HG02840 (cell line): ENCODE measurements around the gene RANBP3L.
"Not testable (repeated sequence)": the region's sequence is repeated elsewhere in the genome, so short reads cannot be mapped to it uniquely, and the experiment has no call there.

Experiments used
- ATAC-seq: cut with Tn5 transposase; IDR thresholded peaks from one replicate; pipeline ENCODE4 v1.9.1; 2021; ENCODE audit warnings: mild to moderate bottlenecking, moderate library complexity, moderate number of reproducible peaks; ENCODE audit not compliant: unreplicated experiment, low FRiP score

RANBP3L gene, protein sequence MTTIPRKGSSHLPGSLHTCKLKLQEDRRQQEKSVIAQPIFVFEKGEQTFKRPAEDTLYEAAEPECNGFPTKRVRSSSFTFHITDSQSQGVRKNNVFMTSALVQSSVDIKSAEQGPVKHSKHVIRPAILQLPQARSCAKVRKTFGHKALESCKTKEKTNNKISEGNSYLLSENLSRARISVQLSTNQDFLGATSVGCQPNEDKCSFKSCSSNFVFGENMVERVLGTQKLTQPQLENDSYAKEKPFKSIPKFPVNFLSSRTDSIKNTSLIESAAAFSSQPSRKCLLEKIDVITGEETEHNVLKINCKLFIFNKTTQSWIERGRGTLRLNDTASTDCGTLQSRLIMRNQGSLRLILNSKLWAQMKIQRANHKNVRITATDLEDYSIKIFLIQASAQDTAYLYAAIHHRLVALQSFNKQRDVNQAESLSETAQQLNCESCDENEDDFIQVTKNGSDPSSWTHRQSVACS

DNA sequence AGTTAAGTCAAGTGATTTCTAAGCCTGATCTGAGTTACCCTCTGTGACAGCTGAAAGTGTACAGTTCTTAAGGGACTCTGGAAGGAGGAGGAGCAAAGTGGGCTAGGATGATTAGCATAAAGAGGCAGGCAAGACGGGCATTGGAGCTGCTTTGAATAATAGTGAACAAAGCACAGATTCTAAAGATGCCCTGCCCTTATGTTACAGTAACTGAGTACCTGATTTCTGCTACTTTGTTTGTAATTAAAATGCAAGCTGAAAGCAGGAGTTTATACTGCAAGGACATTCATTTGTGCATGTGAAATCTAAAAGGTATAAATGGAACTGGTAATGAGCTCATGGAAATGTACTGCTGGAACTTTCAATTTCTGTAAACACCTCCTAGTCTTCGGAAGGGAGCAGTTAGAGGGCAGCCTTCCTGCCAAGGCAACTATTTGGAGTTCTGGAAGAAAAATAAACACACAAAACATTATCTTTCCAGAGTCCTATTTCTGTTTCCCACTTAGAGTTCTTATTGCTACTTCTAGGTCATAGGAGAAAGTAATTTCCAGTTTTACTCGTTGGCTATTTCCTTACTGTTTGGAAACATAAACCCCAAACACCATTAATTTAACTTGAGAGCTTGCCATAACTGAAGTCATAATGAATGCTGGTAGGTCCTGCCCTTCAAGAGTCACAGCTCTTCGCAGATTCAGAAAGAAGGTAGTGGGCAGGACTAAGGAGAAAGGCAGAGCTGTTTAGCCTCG lies at the start of gene RANBP3L:
TSS of gene RANBP3L (minus strand) at position 45 of the 746 bp plus-strand sequence. CDS start 486 bp downstream, outside the sequence.
- no peak for ATAC-seq

DNA sequence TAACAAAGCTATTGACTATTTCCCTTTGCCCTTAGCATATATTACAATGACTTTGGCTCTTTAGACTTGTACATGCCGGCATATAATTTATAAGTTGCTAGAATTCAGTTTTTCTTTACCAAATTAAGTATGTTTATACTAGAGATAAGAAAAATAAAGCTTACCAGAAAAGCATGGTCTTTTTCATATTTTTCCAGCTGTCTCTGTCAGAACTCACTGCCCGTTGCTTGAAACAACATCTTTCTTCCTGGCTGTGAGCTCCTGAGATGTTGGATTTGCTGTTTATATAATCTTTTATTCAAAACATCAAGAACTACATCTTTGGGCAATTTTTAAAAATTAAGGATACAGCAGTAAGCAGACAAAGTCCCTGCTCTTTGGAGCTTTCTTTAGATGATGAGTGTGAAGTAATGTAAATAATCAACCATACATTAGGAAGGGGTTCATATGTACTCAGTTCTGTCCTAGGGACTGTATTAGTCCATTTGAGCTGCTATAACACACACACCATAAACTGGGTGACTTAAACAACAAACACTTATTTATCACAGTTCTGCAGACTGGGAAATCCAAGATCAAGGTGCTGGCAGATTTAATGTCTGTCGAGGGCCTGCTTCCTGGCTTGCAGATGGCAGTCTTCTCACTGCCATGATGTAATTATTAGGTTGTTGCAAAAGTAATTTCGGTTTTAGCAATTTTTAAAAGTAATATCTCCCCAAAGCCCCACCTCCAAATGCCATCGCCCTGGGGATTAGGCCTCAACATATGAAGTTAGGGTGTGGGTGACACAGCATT lies 45.4 kb upstream of the RANBP3L start:
- no peak for ATAC-seq

DNA sequence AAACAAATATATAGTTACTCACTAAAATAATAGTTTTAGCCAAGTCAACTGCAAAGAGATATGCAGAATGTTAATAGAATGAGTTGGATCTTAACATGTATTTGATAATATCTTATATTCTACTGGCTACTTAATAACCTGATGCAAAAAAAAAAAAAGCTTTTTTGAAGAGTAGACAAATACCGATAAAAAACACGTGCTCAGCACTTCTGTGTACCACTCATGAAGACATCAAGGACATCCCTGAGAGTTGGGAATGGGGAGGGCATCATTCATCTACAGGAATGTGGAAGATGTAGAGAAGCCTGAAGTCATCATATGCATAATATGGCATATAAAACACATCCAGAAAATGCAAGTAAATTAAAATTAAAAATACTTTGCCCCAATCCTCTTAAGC lies 43.2 kb upstream of the RANBP3L start:
- ATAC-seq, result no peak

DNA sequence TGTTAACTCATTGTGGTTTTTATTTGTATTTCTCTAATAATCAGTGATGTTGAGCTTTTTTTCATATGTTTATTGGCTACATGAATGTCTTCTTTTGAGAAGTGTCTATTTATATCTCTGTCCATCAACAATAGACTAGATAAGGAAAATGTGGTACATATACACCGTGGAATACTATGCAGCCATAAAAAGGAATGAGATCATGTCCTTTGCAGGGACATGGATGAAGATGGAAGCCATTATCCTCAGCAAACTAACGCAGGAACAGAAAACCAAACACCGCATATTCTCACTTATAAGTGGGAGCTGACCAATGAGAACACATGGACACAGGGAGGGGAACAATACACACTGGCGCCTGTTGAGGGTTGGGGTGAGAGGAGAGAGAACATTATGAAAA lies 40.0 kb upstream of the RANBP3L start:
- ATAC-seq, result not testable (repeated sequence)

DNA sequence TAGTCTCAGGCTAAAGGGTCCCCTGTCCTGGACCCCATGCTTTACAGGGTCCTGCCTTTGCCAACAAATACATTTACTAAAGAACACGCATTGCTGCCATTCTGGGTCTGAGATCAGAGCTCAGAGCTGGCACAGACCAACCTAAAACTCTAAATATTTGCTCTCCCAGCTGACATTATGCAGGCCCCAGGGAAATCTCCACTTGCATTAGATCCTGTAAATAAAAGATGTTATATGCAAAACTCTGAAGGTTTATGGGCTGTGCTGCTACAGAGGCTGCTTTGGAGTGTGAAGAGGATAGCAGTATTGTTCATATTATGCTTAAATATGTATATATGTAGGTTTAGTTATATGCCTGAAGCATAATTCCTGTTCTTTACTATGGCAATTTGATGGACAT lies 35.9 kb upstream of the RANBP3L start:
- no peak for ATAC-seq

DNA sequence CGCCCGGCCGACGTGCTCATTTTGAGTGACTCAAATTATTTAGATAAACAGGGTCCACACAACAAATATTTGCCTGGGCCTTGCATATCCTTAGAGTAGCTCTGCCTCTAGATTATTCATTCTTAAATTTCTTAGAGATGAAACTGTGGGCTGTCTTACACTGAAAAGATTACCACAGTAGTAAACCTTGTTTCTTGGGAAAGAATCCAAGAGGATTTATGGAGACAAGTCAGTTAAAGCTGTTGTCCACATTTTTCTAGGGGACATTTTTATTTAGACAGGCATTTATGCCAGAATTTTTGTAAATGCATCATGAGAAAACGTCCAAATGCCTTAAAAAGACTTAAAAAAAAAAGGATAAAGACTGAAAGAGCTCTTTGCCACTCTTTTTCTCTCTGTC lies 32.6 kb upstream of the RANBP3L start:
- no peak for ATAC-seq

DNA sequence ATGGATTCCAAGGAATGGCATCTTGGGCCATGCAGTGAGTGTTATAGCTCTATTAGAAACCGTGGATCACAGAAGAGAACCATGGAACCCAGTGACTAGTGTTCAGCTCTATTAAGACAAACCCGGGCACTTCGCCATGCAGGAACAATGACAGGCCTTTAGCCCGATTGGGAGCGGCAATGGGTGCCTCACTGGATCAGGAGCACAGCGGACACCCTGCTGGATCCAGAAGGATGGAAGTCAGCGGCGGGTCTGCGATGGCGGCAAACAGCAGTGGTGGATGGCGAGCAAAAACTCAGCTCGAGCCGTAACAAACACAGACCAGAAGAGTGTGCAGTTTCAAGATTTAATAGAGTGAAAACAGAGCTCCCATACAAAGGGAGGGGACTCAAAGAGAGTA lies 31.0 kb upstream of the RANBP3L start:
- not testable (repeated sequence) for ATAC-seq

DNA sequence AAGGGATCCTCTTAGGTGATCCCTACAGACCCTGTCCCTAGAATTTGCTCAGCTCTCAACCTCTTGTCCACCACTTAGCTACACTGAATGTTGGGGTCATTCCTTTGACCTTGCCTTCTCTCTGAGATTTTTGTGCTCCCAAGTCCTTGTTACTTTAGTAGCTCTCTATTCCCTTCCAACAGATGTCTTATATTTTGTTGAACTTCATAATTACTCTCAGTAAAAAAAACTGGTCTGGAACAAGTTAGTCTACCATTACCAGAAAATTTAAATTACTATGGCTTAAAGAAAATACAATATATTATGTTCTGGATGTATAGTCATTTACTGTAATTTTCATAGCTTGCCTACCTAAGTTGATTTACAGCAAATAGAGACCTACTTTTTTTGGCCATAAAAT lies 23.5 kb upstream of the RANBP3L start:
- ATAC-seq, result no peak

DNA sequence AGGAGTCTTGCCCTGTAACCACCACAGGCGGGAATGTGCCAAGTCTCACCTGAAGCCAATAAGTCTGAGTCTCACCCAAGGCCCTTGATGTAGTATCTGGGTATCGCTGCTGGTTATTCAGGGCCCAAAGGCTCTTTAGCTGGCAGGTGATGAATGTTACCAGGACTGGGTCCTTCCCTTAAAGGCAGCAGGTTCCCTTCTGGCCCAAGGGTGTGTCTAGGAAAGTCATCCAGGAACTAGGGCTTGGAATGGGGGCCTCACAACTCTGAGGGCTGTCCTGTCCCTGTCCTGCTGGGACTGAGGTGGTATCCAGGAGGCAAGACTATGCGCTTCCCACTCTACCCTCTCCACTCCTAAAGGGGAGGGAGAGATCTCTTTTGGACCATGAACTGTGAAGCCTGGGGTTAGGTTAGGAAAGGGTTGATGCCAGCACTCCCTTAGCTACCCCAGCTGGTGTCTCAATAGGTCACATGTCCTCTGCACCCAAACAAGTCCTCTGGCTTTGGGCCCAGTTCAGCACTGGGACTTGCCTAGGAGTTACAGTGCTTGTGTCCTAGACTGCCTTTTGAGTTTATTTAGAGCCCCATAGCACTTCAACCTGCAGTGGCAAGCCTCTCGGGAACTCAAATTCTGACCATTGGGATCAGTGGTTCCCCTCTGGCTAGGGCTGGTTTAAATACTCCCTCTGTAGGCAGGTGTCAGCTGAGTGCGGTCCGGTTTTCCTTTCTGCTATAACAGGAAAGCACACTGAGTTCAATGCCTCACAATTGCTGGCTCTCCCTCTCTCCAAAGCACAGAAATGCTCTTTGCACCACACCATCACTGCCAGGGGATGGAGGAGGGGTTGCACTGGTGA lies 22.5 kb upstream of the RANBP3L start:
- ATAC-seq, result no peak

DNA sequence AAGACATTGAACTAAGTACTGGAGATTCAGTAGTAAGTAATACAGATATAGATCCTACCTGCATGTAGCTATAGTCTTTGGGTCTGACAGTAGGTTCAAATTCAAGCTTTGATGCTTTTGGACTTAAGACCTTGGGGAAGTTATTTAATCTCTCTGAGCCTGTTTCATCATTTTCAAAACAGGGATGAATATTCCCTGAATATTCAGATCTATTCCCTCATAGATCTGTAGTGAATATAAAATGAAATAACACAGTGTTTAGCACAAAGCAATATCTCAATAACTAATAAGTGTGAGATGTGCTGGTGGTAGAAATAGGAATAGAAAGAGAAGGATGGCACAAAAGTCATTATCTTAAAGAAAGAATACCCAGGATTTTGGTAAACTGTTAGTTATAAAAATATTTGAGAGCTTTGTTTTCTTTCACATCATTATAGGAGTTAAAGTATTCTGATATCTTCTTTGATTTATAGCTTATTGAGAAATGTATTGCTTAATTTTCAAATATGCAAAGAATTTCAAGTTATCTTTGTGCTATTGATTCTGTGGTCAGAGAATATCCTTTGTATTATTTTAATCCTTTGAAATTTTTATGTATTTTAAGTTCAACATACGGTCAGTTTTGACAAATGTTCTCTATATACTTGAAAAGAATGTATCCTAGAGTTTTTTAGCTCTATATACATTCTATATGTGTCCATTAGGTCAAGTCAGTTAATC lies 11.4 kb upstream of the RANBP3L start:
- no peak for ATAC-seq

DNA sequence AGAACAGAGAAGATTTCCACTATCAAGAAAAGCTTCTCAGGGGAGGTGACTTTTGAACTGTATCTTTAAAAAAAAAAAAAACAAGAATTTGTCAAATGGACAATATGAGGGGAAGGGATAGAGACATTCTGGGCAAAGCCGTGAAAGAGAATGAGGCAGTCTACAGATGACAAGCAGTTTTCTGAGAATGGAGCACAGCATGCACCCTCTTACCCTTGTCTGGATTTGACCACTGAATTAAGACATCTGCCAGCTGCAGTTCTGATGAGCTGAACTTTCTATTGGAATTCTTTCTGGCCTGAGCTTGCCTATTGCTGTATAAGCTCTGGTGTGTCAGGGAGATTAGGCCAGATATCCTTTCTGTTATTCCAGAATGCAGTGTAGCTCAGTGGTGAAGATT lies 10.3 kb upstream of the RANBP3L start:
- ATAC-seq, result no peak

DNA sequence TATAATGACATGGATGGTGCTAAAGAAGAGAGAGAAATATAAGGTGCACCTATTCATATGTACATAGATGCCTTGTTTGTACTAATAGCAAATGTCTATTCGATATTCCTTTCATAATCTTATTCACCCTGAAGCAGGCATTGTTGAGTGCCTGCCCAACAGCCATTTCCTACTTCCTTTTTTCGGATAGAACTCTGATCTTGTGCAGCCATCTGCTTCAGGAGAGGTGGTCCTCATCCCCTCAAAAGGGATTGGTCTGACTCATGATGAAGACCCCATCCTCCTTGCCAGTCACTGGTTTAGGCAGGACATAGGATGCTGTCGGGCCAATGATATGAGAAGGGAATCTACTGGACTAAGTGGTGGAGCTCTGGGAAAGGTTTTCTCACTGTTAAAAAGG lies 8.4 kb upstream of the RANBP3L start:
- ATAC-seq, result no peak

DNA sequence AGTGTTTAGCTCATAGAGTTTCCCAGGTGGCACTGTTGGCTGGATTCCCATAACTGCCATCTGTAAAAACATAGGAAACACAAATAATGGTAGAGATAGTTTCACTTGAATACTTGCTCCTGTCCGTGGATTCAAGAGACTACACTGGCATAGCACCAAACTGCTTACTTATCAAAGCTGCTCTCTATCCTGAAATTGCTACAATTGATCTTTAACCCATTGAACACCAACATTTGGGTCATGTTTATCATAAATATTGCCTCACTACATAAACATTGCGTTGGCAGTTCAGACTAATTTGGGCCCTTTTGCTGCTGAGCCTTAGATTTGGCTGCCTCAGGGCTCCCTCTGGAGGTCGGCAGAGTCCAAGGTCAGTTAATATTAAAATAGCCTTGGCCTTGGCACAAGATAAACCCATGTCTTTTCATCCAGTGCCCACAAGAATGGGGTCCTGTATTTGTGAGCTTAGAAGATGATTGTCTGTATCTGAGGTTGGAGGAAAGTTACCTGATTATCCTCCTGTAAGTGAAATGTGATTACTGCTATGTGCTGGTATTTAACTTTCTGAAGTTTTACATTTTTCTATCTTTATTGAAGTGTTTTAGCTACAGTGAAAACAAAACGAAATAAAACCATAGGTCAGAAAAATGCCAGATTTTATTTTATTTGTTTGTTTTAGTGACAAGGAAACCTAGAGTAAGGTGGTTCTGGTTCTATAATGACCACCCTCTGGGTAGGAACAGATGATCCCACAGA lies 4.0 kb upstream of the RANBP3L start:
- no peak for ATAC-seq

DNA sequence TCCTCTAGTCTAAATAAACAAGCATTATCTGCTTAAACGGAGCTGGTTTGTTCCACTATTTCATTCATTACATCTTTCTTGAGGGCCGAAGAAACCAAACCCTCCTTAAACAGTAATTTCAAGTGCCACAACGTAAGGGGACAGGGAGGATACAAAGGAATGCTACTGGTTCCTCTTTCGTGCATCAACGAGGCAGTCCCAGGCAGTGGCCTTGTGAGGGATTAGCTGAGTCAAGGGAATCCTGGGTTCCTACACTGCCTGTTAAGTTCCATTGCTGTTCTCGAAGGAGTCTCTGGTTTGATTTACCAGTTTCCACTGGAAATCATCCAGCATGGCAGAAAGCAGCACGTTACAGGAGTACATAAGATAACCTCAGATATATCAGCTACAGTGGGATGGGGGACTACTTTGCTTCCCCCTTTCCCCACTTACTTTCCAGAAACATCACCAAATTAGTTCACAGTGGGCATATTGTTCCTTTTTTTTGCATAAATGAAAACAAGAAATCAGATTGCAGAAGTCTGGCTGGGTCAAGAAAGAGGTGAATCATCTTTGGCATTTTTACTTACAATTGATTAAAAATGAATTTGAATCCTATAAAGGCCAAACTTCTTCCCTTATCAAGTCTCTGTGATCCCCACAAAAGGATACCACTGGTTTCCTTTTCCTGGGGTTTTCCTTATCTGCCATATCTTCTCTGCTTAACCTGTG lies 2.5 kb upstream of the RANBP3L start:
- no peak for ATAC-seq

DNA sequence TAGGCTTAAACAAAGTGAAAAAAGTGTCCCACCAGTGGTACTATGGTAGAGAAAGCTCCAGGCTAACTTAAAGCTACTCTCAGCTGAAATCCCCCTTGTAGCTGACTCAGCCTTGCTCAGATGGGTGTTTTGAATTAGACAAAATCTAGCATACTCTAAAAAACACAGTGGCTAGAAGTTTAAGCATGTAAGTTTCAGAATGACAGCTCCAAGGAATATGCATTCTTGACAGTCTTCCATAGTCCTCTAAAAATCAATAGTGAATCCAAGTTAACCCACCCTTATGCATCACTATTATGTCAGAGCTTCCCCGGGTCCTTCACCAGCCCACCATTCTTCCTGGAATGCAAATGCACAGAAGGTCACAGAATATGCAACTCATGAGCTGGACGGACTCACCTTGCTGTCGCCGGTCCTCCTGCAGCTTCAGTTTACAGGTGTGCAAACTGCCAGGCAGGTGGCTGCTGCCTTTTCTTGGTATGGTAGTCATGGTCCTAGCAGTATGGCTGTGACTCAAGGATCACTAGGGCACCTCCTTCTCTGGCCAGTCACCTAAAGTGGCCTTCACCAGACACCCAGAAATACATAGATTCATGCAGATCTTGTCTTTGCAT lies 668 bp downstream of the RANBP3L start:
- ATAC-seq, result no peak

DNA sequence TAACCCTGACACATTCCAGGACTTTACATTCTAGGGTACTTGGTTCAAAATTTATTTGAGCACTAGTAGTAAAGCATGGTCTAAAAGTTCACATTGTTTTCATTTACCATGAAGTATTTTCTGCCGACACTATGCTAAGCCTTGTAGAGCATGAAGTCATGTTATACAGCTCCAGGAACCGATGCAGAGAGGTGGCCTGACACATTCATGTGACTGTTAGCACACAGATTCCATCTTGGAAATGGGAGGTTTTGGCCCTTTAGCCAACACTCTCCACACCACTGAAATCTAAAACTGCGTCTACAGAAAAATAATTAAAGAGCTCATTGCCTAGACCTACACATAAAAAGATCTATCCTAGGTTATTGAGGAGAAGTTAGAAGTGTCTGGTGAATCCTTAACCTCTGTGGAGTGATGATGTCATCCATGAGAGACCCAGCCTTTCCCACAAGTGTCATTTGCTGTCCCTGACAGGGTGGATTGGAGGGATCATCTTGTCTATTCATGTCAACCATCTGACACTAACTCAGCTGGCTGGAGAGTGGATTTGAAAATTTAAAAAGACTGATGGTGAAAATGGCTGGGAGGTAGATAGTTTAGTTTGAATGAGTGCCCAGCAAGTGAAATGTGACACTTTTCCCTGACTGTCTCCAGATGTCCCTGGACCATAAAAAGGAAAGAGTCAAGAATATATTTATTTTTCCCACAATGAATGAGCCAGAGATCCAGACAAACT lies 1.3 kb downstream of the RANBP3L start:
- ATAC-seq, result no peak

DNA sequence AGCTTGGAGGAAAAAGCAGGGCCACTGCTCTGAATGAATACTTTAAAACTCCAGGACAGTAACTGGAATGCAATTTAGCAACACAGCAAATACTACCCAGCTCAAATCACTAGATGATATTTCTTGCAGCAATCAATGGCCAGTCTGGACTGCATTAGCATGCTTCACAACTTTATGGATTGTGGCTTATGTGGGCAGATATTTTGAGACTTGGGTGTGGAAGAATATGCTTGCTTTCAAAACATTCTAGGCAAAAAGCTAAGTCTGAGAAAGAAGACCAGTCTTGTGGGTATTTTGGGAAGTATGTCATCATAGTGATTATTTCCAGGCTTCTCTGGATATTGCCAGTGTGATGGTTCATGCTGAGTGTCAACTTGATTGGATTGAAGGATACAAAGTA lies 3.1 kb downstream of the RANBP3L start:
- no peak for ATAC-seq
